HPDE6-E6E7 (cell line): ENCODE results near the gene PCDH15.
"Not testable (repeated sequence)": the region's sequence is repeated elsewhere in the genome, so short reads cannot be mapped to it uniquely, and the experiment has no call there.

Experiments used
- DNase-seq: peaks from one replicate; pipeline ENCODE4 v3.0.0; 2011; ENCODE audit warnings: missing footprints; ENCODE audit errors: extremely low spot score

The PCDH15 gene

DNA sequence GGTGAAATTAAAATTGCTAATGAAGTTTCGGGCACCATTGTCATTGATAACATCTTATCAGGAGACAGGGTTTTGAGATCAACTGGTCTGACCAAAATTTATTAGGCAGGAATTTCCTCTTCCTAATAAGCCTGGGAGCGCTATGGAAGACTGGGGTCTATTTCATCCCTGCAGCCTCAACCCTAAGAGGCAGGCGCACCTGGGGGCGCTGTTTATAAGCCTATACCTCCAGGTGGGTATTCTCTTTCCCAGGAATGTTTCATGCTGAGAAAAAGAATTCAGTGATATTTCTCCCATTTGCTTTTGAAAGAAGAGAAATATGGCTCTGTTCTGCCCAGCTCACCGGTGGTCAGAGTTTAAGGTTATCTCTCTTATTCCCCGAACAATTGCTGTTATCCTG lies 406.4 kb downstream of the PCDH15 start:
- not testable (repeated sequence) for DNase-seq

DNA sequence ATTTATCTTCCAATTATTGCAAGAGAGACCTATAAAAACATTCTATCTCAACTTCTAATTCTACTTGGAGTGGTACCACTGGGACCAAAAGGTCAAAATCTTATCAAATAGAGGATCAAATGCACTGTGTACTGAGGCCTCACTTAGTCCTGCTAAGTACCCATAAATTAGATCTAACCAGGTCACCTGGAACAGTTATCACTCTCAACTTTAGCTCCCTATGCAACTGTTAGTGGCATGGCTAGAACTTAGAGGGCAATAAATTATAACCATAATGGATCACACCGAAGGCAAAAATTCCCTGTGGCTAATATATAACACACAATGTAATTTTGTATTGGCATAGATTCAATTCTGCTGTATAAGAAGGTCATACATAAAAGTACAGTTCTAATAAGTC lies 428.9 kb downstream of the PCDH15 start:
- DNase-seq = no peak

GRCh38 chr10:54368984-54369383 lies 432.0 kb downstream of the PCDH15 start:
- no peak for DNase-seq

DNA sequence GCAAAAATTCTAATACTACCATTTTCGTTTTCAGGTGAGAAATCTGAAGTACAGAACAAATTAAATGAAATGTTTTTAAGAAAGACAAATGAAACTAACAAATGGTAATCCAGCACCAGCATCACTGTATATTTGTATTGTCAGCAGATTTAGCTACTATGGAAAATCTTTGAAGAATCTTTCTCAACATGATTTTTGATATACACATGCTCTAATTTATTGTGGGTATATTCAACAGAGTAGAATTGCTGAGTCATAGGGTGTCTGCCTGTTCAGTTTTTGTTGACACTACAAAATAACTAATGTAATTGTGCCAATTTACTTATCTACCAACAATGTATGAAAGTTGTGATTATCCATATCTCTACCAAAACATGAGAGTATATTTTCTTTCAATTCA lies 437.6 kb downstream of the PCDH15 start:
- DNase-seq = no peak

DNA sequence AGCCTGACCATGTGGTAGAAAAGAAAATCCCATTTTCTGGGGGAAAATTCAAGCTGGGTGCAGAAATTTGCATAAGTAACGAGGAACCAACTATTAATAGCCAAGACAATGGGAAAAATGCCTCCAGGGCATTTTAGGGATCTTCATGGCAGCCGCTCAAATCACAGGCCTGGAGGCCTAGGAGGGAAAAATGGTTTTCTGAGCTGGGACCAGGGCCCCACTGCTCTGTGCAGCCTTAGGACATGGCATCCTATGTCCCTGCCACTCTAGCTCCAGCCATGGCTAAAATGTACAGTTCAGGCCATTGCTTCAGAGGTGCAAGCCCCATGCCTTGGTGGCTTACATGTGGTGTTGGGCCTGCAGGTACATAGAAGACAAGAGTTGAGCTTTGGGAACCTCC lies 459.0 kb downstream of the PCDH15 start:
- no peak for DNase-seq

DNA sequence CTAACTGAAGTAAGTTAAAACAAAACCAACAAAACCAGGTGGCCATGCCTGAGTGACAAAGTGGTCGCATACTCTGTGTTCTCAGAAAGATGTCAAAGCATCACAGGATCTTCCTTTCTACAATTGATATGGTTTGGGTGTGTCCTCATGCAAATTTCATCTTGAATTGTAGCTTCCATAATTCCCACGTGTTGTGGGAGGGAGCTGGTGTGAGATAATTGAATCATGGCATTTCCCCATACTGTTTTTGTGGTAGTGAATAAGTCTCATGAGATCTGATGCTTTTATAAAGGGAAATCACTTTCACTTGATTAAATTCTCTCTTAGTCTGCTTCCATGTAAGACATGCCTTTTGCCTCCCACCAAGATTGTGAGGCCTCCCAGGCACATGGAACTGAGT lies 465.7 kb downstream of the PCDH15 start:
- no peak for DNase-seq

GRCh38 chr10:54319341-54319740 lies 481.7 kb downstream of the PCDH15 start:
- no peak for DNase-seq

- no peak for DNase-seq
These were observed 482.6 kb downstream of the PCDH15 start for GRCh38 chr10:54318470-54318869.

DNA sequence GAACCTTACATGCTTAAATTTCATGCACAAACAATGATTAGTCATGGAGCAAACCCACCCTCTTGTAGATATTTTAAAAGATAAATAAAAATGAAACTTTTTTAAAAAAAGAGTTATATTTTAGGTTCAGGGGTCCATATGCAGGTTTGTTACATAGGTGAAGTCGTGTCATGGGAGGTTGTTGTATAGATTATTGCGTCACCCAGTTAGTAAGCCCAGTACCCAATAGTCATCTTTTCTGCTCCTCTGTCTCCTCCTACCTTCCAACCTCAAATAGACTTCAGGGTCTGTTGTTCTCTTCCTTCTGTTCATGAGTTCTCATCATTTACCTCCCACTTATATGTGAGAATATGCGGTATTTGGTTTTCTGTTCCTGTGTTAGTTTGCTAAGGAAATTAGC lies 486.6 kb downstream of the PCDH15 start:
- no peak for DNase-seq

- DNase-seq = peak; percentile 23
These were observed 516.4 kb downstream of the PCDH15 start for GRCh38 chr10:54284526-54285193.

GRCh38 chr10:54282012-54282411 lies 519.0 kb downstream of the PCDH15 start:
- DNase-seq = no peak

DNA sequence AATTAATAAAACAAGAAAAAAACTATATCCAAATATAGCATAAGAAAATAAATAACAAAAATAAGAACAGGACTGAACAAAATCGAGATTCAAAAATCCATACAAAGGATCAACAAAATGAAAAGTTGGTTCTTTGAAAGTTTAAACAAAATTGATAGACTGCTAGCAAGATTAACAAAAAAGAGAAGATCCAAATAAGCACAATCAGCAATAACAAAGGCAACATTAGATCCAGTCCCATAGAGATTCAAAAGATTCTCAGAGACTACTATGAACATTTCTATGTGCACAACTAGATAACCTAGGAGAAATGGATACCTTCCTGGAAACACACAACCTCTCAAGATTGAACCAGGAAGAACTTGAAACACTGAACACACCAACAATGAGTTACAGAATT lies 534.6 kb downstream of the PCDH15 start:
- no peak for DNase-seq

- DNase-seq = no peak
These were observed 538.3 kb downstream of the PCDH15 start for GRCh38 chr10:54262726-54263125.

- DNase-seq = no peak
These were observed 541.9 kb downstream of the PCDH15 start for GRCh38 chr10:54259104-54259503.

DNA sequence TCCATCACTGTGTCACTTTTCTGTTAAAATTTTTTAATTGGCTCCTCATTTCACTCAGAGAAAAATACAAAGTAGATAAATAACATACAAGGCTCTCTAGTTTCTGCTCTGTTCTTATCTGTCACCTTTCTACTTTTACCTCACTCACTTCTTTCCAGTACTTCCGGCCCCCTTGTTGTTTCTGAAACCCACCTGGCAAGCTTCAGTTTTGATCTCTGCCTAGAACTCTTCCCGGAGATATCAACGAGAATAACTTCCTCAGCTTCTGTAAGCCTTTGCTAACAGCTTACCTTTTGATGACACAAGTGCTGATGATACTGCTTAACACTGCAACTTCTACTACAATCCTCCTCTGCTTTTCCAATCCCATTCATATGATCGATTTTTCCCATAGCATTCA lies 566.2 kb downstream of the PCDH15 start:
- no peak for DNase-seq

GRCh38 chr10:54203401-54203800 lies 597.6 kb downstream of the PCDH15 start:
- peak; percentile 29 for DNase-seq

- no peak for DNase-seq
These were observed 603.0 kb downstream of the PCDH15 start for GRCh38 chr10:54198051-54198450.

GRCh38 chr10:54194806-54195205 lies 606.2 kb downstream of the PCDH15 start:
- no peak for DNase-seq

DNA sequence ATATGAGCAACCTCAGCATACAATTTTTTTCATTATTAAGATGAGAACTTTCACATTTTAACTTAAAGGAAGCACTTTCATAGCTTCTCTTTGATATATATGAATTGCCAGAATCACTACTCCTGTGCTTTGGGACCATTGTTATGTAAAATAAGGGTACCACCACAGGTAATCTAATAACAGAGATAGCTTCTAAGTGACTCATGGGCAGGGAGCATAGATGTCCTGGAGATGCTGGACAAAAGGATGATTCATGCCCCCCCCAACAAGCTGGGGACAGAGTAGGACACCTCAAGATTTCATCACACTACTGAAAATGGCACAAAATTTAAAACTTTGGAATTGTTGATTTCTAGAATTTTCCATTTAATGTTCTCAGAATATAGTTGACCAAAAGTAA lies 641.1 kb downstream of the PCDH15 start:
- DNase-seq = no peak

DNA sequence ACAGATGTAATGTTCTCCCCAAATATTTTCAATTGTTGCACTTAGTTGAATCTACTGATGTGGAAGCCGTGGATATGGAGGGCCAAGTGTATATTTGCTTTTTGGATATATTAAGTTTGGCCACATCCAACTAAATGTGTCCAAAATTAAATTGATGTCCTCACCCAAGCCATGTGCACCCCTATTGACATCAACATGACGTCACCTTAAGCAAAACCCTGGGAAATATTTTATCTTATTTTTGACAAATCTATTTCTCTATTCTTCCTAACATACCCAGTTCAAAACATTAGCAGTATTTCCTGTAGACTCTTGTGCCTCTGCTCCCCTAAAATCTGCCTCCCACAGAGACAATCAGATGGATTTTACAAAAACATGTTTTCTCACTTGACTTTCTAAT lies 652.5 kb downstream of the PCDH15 start:
- no peak for DNase-seq

- no peak for DNase-seq
These were observed 661.1 kb downstream of the PCDH15 start for GRCh38 chr10:54139819-54140428.

DNA sequence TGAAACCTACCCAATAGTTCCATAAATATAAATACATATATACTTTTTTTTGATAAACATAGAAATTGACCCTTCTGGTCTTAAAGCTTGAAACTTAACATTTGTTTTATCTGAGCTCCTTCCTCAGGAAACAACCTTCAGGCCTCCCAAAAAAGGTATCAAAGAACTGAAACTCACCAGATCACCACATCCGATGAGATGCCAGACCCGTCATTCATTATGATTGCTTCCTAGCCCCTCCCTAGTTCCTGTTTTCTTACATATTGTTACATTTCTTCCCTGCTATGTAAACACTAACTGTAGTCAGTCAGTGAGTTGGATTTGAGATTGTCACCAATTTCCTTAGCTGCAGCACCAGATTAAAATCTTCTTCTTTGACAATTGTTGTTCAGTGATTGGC lies 663.6 kb downstream of the PCDH15 start:
- no peak for DNase-seq

- no peak for DNase-seq
These were observed 667.8 kb downstream of the PCDH15 start for GRCh38 chr10:54133203-54133602.

- DNase-seq = no peak
These were observed 669.2 kb downstream of the PCDH15 start for GRCh38 chr10:54131833-54132232.
